ENCODE measurements around the gene SNRK.

SNRK gene

DNA sequence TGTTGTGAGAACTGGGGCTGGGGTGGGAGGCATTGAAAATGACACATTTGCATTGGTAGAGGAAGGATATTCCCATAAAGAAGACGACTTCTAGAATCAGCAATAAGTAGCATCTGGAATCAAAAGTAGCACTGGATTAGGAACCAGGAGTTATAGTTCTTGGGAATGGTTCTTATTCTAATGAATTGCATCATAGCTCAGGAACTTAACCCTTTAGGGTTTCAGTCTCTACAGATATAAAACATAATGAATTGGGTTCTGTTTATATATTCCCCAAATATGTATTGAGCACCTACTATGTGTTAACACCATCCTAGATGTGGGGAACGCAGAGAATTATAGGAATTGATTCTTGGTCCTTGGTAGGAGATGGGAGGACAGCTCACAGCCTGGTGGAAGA is 16.3 kb upstream of the SNRK start:
- DNase-seq, result no peak

DNA sequence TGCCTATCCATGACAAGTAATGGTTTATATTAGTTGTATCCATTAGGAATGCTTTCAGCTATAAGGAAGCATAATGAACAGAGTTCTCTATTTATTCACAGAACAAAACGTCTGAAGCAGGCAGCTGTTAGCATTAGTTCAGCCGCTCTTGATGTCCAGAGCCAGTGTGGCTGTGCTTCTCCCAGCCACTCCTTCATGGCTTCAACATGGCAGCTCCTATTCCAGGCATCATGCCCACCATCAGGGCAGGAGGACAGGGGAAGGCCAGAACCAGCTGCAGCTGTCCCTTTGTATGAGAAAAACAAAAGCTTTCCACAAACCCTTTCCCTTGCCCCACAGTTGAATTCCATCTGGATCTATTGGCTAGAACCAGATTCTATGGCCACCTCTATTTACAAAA is 12.9 kb upstream of the SNRK start:
- no peak for DNase-seq

DNA sequence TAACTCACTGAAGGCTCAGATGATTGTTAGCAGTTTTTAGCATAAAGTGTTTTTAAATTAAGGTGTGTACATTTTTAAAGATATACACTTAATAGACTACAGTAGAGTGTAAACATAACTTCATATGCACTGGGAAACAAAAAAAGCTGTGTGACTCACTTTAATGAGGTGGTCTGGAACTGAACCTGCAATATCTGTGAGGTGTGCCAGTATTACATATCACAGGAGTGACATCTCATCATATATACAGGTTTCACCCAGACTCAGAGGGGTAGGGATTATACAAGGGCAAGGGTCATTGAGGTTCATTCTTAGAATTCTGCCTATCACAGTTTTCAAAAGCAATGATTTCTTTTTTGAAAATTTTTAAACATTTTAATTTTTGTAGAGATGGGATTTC is 7.3 kb upstream of the SNRK start:
- DNase-seq, result no peak

DNA sequence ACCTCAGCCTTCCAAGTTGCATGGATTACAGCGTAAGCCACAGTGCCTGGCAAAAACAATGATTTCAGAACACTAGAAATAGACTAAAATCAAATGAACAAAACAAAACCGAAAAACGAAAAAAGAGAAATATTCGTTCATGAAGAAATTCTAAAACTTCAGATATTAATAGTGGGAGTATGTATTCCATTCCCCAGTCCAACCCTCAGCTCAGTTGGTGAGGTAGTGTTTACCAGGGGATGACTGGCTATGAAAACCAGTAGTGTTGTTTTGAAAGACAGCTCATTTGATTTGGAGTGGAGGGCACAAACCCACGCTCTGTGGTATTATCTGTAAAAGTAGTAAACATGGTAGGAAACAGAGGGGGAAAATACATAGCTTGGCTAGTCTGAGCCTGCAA is 6.8 kb upstream of the SNRK start:
- DNase-seq, result no peak

DNA sequence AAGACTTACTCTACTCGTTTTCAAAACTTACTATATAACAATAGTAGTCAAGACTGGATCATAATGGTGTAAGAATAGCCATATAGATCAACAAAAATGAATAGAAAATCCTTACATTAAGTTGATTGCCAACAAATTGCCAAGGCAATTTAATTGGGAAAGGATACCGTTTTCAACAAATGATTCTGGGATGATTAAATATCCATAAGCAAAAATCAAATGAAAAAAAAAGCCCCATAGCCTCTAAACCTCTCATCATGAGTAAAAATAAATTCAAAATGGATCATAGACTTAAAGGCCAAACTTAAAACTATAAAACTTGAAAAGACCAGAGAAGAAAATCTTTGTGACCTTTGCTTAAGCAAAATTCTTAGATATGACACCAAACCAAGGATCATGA is 5.3 kb upstream of the SNRK start:
- DNase-seq, result no peak

DNA sequence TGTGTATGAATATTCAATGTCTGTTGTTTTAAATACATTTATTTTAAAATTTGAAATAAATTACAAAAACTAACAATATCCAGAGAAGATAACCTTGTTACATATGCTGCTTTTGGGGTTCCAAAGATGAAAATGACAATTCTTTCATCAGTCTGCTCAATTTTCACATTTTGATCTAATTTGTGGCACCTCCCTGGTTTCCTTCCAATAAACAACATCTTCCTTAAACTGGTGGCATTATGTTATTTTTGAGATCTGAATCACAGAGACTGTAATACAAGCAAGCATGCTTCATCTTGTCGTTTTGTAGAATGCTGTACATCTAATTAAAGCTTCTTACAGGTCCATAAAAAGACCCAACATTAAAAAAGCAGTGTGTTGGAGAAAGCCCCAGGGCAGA is 2.2 kb upstream of the SNRK start:
- DNase-seq, result no peak

DNA sequence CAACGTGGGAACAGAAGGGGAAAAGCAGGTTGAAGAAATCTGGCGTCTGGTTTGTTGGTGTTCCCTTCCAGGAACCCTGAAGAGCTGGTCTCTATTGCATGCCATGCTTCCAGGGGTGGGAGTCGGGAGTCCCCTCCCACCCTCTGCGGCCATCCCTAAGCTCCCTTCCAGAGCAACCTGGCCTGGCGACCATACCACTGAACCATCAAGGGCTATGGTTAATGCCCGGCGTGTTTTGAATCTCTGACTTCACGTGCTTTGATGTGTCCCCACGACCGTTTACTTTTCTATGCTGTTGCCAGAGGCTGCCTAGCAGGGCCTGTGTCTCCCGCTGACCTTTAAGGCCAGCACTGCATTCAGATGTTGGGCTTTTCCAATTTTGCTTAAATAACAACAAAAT is 696 bp upstream of the SNRK start:
- DNase-seq, result no peak

DNA sequence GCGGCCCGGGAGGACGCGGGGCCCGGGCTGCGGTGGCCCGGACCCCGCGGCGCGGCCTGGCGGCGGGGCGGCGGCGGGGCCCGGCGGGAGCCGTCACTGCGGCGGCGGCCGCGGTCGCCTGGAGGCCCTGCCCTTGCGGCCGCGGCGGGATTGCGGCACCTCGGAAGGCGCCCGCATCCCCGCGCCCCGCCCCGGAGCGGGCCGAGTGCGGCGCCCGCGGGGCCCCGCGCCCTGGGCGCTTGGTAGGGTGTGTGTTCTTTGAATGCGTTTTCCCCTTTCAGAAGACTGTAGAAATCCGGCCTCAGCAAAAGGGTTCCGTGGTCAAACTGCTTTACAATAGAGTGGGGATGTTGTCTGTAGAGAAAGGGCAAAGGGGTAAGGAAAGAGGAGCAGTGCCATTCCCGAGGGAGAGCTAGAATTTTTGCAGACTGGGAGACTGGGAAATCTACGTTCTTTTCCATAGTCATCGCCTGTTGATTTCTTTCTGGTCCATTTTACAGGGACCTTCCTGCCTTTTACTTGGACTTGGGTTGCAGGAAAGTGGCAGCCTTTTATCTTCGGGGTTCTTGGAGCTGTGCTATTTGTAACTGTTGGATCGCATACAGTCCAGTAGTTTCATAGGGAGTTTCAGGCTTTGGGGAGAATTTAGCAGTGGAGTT is 630 bp downstream of the SNRK start:
- peak; percentile 38 to 49 for DNase-seq

DNA sequence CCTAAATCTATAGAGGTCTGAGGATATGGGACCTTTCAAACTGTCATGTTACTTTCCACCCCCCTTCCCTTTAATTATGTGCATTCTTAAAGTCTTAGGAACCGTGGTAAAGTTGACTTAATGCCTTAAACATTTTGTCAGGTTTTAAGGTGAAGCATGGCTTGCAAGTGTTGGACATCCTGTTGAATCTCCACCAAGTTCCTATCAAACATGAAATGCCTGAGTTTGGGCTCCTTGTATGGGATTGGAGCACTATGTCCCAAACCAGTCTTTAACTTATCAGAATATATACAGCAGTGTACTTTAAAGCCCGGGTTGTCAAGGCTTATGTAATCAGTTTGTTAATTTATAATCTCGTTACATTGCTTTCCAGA is 1.1 kb downstream of the SNRK start:
- DNase-seq, result no peak

DNA sequence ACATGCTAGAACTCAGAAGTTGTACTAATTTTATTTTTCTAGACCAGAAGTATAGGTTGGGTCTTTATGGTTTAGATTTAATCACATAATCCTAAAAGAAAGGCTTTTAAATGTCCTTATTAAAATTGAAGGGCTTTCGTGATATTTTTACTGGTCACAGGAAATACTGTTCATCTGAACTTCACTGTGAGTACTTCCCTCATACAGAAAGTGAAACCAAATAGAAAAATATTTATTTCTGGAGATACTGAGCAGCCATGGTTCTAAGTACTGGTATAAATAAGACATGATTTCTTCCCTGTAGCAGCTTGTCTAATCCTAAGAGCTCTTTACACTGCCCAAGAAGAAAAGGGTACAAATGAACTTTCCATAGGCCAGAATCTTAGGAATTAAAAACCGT is 2.0 kb downstream of the SNRK start:
- DNase-seq, result no peak

DNA sequence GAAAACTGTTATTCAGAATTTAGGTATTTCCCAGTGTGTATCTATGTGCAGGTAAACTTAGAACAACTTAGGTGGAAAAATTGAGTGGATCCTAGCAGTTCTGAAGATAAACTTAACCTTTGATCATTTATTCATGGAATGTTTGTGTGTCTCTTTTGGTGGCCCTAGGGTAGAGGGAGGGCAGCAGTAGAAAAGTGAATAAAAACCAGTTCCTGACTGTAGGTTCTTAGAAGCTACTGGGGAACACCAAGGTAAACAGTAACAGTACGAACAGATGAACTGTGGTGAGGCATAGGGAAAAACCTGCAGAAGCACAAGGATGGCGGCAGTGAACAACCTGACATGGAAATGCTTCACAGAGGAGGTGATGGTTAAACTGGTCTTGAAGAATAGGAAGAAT is 2.5 kb downstream of the SNRK start:
- no peak for DNase-seq

DNA sequence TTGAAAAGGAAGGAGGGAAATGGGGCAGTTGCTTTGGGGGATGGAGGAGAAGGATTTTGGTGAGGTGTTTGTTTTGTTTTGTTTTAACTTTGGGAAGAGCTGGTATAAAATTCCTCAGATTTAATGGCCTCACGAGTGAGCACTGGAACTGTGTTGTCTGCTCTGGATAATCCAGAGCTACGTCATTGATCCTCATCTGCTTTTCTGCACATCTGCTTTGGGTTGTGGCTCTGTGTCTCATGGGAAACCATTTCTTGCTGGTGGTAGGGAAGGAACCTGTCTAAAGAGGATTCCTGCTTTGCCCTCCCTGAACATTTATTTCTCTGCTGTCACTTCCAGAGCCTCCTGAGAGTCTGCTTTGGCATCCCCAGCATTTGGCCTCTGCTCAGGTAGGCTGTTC is 3.1 kb downstream of the SNRK start:
- no peak for DNase-seq

DNA sequence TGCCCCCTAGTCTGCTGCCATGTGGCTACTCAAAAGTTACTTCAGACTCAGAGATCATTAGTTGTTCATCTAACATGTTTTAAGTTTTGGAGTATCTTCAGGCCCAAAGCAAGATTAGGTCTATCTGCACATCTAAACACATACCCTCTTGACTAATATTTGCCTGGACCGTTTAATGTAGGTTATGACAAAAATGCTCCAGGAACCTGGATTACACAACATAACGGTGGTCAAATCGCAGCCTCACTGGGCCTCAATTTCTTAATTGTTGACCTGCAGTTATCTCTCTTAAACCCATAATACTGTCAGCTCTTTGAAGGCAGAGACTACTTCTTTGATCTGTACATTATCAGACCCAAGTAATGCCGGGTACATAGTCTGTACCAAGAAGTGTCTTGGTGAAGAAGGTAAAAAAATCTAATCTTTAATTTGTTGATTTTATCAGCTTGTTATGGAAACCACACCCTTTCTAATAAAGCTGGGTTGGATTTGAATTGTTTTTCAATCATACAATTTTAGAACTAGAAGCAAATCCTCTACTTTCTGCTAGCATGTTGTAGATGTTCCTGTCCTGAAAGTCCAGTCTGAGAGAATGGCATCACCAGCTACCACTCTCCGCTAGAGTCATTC is 3.6 kb downstream of the SNRK start:
- DNase-seq, result no peak

DNA sequence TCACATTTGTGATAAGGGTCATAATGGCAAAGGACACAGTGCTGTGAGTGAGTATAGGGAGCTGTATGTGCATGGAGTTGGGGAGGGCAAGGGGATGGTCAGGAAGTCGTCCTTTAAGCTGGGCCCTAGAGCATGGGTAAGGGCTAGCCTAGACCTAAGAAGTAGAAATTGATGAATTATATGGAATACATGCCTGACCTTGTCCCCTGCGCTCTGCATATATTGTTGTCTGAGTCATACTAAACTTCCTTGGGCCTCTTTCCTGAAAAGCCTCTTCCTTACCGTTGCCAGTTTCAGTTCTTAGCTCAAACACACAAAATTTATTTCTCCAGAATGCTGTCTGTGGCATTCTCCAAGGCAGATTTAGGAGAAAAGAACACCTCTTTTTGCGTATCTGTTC is 4.6 kb downstream of the SNRK start:
- no peak for DNase-seq

DNA sequence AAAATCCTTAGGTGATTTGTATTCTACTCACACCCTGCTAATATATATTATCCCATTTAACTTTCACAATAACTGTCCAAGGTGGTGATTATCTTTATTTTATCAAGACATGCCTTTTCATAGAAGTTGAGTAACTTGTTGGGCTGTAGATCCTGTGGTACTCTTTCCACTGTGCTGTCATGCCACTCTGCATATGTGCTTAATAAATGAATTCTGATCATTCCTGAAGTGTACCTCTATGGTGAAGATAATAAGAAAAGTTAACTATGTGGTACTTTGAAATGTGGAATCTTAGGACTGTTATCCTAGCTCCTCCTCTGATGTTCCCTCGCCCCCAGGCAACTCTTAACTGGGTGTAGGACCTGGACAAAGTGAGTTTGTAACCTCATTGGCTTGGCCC is 5.2 kb downstream of the SNRK start:
- no peak for DNase-seq

DNA sequence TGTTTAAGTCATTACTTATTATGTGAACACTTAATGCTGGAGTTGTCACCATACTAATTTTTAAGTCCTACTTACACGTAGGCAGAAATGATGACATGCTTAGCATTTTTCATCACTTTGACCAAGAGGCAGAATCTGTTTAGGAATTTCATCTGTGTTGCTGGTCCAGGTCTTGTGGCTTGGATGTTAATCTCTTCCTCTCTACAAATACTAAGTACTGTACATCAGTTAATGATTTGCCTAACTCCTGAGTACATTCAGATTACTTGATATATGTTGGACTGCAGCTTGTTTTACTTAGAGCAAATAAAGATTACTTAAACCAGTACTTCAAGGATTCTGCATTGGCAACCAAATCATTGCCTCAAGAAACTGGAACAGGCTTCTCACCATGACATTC is 8.6 kb downstream of the SNRK start:
- no peak for DNase-seq

DNA sequence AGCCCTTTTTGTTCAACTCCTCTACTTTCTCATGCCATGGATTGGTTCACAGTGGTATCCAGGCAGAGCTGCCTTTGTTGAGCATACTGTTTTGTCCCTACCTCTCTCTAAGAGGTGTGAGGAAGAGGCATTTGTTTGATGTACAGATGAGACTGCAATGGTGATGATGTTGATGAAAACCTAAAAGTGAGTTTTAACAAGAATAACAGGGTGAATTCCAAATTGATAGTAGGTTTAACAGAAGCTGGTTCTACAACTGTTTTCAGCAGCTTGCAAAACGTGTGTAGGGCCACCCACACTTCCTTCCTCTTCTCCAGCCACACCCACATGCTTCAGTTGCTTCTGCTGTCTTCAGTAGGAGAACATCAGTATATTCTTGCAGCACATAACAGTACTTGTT is 10.2 kb downstream of the SNRK start:
- no peak for DNase-seq

DNA sequence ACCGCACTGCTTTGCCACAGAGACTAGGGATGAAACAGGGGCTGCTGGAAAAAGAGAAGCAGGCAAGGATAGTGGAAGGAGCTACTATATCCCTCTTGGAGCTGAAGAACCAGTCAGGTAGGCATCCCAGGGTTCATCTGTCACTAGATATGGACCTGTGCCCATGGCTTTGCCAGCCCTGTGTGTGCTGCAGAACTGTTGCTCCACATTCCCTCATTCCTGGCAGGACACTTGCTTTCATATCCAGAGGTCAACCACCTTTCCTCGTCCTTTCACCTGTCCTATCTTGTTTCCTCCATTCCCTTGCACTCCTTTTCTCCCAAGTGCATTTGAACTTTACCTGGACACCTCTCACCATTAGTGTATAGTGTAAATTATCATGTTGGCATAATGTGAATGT is 12.0 kb downstream of the SNRK start:
- DNase-seq, result no peak

DNA sequence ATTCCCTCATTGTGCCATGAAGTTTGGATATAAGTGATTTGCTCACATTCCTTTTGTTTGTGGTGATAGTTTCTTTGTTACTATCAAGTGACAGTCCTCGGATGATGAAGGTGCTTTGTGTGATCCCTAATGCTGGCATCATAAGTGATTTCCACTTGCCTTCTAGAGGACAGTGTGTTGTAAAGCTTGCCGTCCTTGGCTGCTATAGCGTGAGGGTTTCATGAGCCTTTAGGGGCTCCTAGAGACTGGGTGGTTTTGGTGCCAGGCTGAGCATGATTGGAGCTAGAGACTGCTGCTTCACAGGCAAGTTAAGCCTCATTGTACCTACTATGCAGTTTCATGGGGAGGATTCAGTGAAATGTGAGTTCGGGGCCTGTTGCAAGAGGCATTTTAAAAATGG is 12.4 kb downstream of the SNRK start:
- no peak for DNase-seq

DNA sequence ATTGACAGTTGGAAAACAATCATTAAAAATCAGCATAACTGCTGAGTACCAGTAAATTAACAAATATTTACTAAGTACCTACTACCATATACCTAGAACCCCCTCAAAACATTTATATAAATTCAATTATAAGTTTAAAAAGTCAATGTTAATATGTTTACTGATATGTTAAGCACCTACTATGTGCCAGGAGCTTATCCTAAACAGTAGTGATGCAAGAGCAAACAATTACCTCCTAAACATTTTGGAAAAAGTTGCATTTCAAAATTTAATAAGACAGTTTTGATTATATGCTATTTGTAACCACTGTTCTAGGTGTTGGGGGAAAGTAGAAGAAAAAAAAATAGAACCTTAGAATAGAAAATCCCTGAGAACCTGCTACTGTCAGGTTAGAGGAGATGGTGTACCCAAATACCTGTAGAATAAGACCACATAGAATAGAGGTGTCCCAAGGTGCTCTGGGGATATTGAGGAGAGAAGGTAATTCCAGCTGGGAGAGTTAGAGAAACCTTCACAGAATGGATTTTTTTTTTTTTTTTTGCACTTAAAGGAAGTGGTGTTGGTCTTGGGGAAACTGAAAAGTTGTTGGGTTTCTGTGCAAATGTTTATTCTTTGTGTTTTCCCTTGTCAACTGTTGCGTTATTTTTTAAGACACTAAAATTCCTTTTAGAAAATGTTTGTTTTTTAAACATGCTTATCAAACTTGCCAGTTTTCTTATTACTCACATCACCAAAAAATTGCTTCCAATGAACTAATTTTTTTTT is 16.0 kb downstream of the SNRK start:
- no peak for DNase-seq

DNA sequence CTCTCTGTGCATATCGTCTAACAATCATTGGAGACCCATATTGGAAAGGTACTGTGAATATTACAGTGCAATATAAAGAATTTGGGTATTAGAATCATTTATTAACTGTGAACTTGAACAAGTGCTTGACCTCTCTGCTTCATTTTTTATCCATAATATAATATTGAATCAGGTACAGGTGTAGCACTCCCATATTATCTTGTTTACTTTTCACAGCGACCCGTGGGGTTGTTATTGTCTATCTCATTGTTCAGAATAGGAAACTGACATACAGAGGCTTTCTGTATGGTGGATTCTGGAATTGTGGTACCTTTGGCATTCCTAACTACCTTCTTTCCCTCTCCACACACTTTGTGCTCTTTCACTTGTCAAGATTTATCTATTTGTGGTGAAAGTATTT is 17.8 kb downstream of the SNRK start:
- no peak for DNase-seq

DNA sequence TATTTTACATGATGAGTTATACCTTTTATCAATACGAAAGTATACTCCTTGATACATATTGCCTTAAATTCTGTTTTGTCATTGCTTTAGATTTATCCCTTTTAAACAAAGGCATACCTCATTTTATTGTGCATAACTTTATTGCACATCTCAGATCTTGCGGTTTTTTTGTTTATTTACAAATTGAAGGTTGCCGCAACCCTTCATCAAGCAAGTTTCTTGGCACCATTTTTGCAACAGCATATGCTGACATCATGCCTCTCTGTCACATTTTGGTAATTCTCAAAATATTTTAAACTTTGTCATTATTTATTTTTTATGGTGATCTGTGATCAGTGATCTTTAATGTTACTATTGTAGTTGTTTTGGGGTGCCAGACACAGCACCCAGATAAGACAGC is 20.9 kb downstream of the SNRK start:
- DNase-seq, result no peak

DNA sequence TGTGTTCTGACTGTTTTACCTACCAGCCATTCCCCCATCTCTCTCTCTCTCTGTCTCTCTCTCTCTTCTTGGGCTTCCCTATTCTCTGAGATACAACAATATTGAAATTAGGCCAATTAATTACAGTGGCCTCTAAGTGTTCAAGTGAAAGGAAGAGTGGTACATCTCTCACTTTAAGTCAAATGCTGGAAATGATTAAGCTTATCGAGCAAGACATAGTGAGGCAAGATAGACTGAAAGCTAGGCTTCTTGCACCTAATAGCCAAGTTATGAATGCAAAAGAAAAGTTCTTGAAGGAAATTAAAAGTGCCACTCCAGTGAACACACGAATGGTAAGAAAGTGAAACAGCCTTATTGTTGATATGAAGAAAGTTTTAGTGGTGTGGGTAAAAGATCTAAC is 21.3 kb downstream of the SNRK start:
- DNase-seq, result no peak

All from activated T-cell treated with anti-CD3 and anti-CD28 coated beads, Interleukin-2, amount 50 U/mL, for 48 hours (primary cell).